GM19193 (cell line): ENCODE data around the gene LMO3.

Source experiments
- POLR2A ChIP-seq: IDR thresholded peaks from 4 replicates; pipeline ENCODE4 v1.6.1; 2011; ENCODE audit not compliant: insufficient read depth, insufficient read length; ENCODE audit errors: extremely low read depth

The LMO3 gene

GRCh38 chr12:16531621-16532020, 74.3 kb downstream of the LMO3 start:
- no peak for TF ChIP-seq POLR2A

- no peak for TF ChIP-seq POLR2A
These were observed 75.6 kb downstream of the LMO3 start for GRCh38 chr12:16530268-16530850.

DNA sequence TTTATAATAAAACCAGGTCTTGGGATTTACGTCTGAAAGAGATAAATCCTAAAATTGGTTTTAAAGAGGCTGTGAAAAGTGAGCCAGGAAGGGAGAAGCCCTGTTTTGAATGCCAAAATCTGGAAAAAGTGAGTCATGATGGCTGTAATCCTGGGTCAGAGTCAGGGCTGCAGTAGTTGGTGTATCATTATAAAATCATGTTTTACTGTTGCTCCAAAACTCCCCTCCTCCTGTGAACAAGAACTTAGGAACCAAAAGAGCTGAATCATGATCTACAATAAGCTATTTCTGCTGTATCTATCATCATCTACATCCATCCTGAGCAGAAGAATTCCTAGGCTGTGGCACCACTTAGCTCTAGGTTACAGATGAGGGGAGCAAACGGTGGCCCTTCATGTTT, 79.3 kb downstream of the LMO3 start:
- TF ChIP-seq POLR2A = no peak

DNA sequence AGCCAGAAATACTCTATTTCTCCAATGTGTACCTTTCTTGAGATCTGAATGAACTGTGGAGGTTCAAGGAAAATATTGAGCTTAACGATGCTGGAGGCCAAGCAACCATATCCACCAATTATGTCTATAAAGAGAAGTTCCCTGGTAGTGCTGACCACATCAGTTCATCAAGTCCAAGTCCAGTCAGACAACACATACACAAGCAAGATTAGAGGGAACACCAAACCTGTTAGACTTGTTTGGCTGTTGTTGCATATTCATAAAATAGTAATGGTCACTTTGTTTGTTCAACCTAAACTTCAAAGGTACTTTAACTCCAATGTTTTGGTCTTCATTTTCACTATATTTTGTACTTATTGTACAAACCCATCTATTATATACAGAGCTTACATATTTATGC, 81.6 kb downstream of the LMO3 start:
- no peak for TF ChIP-seq POLR2A

DNA sequence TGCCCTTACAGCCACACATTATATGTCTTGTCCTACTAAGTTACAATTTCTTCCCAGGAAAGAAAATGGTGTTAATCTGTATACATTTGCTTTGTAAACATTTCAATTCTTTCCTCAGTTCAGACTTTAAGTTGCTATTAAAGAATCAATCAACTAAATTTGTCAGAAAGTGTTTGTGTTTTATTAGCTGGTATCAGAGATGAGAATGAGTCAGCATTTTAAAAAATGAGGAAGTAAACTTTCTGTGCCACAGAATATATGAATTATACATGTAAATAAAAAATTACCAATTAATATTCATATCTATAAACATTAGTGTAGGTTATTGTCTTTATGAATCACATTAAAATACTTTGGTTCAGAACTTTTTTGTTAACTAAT, 82.0 kb downstream of the LMO3 start:
- no peak for TF ChIP-seq POLR2A

- TF ChIP-seq POLR2A = no peak
These were observed 82.5 kb downstream of the LMO3 start for GRCh38 chr12:16523284-16523950.

- no peak for TF ChIP-seq POLR2A
These were observed 85.6 kb downstream of the LMO3 start for GRCh38 chr12:16520328-16520727.

DNA sequence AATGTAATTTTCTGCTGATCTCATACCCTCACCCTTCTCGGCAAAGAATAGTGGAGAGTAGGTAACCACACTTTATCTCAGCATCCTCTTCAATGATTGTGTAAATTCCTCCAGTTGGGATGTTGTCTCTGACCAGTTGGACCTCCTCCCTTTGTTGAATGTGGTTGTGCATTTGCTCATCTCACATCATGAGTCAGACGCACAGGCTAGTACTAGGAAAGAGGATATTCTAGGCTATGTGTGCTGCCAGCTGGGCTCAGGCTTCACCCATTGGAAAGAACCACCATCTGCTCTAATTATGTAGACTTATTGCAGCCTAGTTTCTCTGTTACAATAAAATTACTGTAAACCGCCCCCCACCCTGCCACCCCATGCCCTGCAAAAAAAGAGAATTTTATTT, 90.3 kb downstream of the LMO3 start:
- TF ChIP-seq POLR2A = no peak

GRCh38 chr12:16513231-16513630, 92.7 kb downstream of the LMO3 start:
- TF ChIP-seq POLR2A = no peak

- TF ChIP-seq POLR2A = no peak
These were observed 96.6 kb downstream of the LMO3 start for GRCh38 chr12:16509411-16509810.

DNA sequence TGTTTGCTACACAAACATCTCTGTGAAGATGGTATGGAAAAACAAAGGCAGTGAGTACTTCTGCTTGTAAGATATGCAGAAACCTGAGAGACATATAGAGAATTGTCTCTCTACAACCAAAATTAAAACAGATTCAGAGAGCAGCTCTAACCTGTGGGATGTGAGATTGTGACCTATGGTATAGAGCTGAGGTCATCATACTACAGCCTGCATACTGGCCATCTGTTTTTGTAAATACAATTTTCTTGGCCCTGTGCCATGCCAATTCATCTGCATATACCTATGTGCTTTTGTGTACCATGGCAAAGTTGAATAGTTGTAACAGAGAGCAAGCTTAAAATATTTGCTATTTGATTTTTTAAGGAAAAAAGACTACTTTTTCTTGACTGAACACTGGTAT, 99.6 kb downstream of the LMO3 start:
- no peak for TF ChIP-seq POLR2A

DNA sequence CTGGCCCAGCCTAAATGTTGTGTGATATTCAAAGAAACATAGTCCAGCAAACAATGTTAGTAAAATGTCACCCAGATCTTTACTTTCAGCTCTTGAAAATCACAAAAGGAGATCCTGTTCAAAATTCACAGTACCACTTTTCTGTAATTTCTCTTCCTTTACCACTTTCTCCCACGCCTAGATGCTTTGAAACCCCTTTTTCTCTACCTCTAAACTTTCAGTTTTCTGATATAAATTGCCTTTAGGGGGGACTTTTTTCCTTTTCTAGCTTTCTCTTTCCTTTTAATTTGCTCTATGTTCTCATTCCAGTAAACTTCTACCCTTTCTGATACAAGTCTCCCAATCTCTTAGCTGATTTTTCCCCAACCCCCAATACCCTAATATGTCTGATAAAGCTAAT, 101.8 kb downstream of the LMO3 start:
- no peak for TF ChIP-seq POLR2A

GRCh38 chr12:16499611-16500010, 106.4 kb downstream of the LMO3 start:
- TF ChIP-seq POLR2A = no peak
